H1 (cell line): ENCODE data around the gene RBM6. TPM values are rescaled to one million over a fixed set of nuclear protein-coding genes. Genes with fewer than 3 reads are reported as not detected.

ENCODE experiments used
- KDM1A ChIP-seq: fragments of 200-600, 300-600 bp; sonication (generic); IDR thresholded peaks from 2 replicates; pipeline ENCODE4 v1.7.1; 2016; ENCODE audit warnings: mild to moderate bottlenecking, low read length, borderline replicate concordance
- MAFK ChIP-seq: IDR thresholded peaks from 2 replicates; pipeline ENCODE4 v1.6.1; 2012; ENCODE audit warnings: low read depth, mild to moderate bottlenecking, improper control_type of control experiment, low read length
- PHF8 ChIP-seq: fragments of 200-600 bp; sonication (generic); conservative IDR thresholded peaks from 2 replicates; pipeline ENCODE4 v1.7.1; 2012; ENCODE audit warnings: low read depth, mild to moderate bottlenecking, inconsistent platforms, low read length, moderate library complexity
- SIX5 ChIP-seq: IDR thresholded peaks from 2 replicates; pipeline ENCODE4 v1.6.1; 2011; ENCODE audit warnings: mild to moderate bottlenecking, low read depth, low read length
- SRF ChIP-seq: IDR thresholded peaks from 2 replicates; pipeline ENCODE4 v1.6.1; 2011; ENCODE audit warnings: mild to moderate bottlenecking, low read depth, low read length, moderate library complexity
- SUZ12 ChIP-seq: fragments of 200-600 bp; sonication (generic); IDR thresholded peaks from 2 replicates; pipeline ENCODE4 v1.6.1; 2012; ENCODE audit warnings: mild to moderate bottlenecking, inconsistent platforms, low read length, moderate library complexity, mixed read lengths
- YY1 ChIP-seq: IDR thresholded peaks from 2 replicates; pipeline ENCODE4 v1.6.1; 2011; ENCODE audit warnings: low read depth, mild to moderate bottlenecking, low read length
- polyA plus RNA-seq, 7 experiments: library from polyadenylated mRNA; depleted of rRNA in 3 of 7; stranded (reverse) in 5 of 7; unstranded in 2 of 7; fragments of >200 nt in 5 of 7; fragments of 200-250 nt in 2 of 7; gene quantifications; 1 replicate in 5 of 7; 2 replicates in 1 of 7; 4 replicates in 1 of 7; pipeline versions ENCODE4 v1.2.1 to v1.2.3, GENCODE V29; 2011 to 2013; ENCODE audit warnings: missing spikeins in 2 of 7, mixed read lengths in 2 of 7
- total RNA-seq: library from RNA; stranded (reverse); fragmentation: NEBNext Ultra II Directional; extraction: Animal tissue kit (Norgen Biotek cat#: 25700); gene quantifications from 2 replicates; pipeline ENCODE4 v1.2.1, GENCODE V29; 2021
- TF ChIP-seq, protein P1 (sequence below): fragments of 300-600 bp; sonication (generic); IDR thresholded peaks from 2 replicates; pipeline ENCODE4 v1.7.1; 2012; ENCODE audit warnings: low read length, moderate library complexity, mild to moderate bottlenecking, inconsistent platforms; ENCODE audit not compliant: insufficient replicate concordance

Gene RBM6
- total and polyA plus RNA-seq, 2 of the 8 experiments (the other 6 are each of a cell fraction or from before 2014, with no cell fraction given) = 30.6 to 80.1 TPM

DNA sequence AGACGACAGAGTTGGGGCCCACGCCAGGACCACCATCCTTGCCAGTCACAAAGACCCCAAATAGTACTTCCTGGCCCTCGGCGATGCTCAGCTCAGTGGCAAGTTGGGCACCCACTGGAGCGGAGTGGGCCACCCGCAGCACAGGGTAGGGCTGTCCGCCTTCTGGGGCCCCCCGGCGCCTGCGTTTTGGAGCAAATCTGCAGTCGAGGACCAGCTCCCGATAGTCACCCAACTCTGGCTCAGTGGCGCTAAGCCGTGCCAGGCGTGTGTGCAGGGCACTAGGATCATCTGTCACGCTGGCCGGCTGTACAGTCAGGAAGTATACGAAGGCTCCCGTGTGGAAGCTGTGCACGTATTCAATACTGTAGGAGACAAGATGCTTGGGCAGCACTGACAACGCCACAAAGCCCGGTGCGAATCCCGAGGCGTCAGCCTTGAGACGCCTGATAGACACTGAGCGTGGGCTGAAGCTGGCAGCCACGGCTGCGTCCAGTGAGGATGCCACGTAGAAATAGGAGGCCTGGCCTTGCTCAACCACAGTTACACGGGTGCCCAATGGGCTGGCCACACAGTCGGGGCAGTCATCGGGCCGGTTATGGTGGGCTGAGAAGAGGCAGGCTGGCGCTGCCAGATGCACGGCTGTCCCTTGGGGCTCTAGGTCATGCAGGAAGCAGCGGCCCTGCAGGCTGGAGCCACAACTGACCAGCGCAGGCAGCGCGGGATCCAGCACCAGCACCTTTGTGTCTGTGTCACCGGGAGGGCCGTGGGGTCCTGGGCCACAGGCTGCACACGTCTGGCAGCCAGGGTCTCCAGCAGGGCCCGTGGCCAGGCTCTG is 37.2 kb upstream of the RBM6 start (continued):
- TF ChIP-seq YY1 (no peak), SIX5 (no peak), SRF (no peak), PHF8 (no peak), KDM1A (no peak), MAFK (no peak), SUZ12 (no peak)
- TF ChIP-seq, protein P1, sequence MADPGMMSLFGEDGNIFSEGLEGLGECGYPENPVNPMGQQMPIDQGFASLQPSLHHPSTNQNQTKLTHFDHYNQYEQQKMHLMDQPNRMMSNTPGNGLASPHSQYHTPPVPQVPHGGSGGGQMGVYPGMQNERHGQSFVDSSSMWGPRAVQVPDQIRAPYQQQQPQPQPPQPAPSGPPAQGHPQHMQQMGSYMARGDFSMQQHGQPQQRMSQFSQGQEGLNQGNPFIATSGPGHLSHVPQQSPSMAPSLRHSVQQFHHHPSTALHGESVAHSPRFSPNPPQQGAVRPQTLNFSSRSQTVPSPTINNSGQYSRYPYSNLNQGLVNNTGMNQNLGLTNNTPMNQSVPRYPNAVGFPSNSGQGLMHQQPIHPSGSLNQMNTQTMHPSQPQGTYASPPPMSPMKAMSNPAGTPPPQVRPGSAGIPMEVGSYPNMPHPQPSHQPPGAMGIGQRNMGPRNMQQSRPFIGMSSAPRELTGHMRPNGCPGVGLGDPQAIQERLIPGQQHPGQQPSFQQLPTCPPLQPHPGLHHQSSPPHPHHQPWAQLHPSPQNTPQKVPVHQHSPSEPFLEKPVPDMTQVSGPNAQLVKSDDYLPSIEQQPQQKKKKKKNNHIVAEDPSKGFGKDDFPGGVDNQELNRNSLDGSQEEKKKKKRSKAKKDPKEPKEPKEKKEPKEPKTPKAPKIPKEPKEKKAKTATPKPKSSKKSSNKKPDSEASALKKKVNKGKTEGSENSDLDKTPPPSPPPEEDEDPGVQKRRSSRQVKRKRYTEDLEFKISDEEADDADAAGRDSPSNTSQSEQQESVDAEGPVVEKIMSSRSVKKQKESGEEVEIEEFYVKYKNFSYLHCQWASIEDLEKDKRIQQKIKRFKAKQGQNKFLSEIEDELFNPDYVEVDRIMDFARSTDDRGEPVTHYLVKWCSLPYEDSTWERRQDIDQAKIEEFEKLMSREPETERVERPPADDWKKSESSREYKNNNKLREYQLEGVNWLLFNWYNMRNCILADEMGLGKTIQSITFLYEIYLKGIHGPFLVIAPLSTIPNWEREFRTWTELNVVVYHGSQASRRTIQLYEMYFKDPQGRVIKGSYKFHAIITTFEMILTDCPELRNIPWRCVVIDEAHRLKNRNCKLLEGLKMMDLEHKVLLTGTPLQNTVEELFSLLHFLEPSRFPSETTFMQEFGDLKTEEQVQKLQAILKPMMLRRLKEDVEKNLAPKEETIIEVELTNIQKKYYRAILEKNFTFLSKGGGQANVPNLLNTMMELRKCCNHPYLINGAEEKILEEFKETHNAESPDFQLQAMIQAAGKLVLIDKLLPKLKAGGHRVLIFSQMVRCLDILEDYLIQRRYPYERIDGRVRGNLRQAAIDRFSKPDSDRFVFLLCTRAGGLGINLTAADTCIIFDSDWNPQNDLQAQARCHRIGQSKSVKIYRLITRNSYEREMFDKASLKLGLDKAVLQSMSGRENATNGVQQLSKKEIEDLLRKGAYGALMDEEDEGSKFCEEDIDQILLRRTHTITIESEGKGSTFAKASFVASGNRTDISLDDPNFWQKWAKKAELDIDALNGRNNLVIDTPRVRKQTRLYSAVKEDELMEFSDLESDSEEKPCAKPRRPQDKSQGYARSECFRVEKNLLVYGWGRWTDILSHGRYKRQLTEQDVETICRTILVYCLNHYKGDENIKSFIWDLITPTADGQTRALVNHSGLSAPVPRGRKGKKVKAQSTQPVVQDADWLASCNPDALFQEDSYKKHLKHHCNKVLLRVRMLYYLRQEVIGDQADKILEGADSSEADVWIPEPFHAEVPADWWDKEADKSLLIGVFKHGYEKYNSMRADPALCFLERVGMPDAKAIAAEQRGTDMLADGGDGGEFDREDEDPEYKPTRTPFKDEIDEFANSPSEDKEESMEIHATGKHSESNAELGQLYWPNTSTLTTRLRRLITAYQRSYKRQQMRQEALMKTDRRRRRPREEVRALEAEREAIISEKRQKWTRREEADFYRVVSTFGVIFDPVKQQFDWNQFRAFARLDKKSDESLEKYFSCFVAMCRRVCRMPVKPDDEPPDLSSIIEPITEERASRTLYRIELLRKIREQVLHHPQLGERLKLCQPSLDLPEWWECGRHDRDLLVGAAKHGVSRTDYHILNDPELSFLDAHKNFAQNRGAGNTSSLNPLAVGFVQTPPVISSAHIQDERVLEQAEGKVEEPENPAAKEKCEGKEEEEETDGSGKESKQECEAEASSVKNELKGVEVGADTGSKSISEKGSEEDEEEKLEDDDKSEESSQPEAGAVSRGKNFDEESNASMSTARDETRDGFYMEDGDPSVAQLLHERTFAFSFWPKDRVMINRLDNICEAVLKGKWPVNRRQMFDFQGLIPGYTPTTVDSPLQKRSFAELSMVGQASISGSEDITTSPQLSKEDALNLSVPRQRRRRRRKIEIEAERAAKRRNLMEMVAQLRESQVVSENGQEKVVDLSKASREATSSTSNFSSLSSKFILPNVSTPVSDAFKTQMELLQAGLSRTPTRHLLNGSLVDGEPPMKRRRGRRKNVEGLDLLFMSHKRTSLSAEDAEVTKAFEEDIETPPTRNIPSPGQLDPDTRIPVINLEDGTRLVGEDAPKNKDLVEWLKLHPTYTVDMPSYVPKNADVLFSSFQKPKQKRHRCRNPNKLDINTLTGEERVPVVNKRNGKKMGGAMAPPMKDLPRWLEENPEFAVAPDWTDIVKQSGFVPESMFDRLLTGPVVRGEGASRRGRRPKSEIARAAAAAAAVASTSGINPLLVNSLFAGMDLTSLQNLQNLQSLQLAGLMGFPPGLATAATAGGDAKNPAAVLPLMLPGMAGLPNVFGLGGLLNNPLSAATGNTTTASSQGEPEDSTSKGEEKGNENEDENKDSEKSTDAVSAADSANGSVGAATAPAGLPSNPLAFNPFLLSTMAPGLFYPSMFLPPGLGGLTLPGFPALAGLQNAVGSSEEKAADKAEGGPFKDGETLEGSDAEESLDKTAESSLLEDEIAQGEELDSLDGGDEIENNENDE = no peak
